GM12874 (cell line): ENCODE results near the gene AHRR.
A peak's percentile ranks its signal among the peaks of the same experiment; 100 is the strongest.

Source experiments
- CTCF ChIP-seq: IDR thresholded peaks from 2 replicates; pipeline ENCODE4 v1.5.1; 2011; ENCODE audit warnings: low read depth, mild to moderate bottlenecking, control low read depth, low read length, moderate library complexity; ENCODE audit not compliant: insufficient read depth

The AHRR gene

GRCh38 chr5:427415-428087, 106.0 kb downstream of the AHRR start:
- no peak for TF ChIP-seq CTCF

GRCh38 chr5:428219-428618, 106.7 kb downstream of the AHRR start:
- no peak for TF ChIP-seq CTCF

GRCh38 chr5:428754-429452, 107.4 kb downstream of the AHRR start:
- no peak for TF ChIP-seq CTCF

GRCh38 chr5:429453-430188, 108.1 kb downstream of the AHRR start:
- no peak for TF ChIP-seq CTCF

- no peak for TF ChIP-seq CTCF
These were observed 108.9 kb downstream of the AHRR start for GRCh38 chr5:430214-430925.

GRCh38 chr5:431001-431710, 109.6 kb downstream of the AHRR start:
- peak; percentile 84 for TF ChIP-seq CTCF
